ENCODE measurements around the gene TPST1.

DNA sequence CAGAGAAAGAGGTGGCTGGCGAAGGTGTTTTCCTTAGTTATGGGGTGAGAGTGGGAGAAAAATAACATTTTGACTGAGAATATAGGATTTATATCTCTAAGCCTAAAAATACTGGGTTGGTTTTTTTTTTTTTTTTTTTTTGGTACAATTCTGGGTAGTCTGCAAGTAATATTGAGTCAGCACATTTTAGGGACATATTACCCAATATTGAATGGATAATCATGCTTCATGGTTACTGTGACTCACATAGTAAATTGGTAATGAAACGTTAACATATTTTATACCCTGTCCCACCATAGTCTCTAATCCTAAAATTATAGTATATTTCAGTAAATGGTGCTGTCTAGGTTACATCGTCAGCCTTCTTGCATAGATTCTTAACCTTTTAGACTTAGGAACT lies 91.4 kb downstream of the TPST1 start:
- TF ChIP-seq, protein P1, sequence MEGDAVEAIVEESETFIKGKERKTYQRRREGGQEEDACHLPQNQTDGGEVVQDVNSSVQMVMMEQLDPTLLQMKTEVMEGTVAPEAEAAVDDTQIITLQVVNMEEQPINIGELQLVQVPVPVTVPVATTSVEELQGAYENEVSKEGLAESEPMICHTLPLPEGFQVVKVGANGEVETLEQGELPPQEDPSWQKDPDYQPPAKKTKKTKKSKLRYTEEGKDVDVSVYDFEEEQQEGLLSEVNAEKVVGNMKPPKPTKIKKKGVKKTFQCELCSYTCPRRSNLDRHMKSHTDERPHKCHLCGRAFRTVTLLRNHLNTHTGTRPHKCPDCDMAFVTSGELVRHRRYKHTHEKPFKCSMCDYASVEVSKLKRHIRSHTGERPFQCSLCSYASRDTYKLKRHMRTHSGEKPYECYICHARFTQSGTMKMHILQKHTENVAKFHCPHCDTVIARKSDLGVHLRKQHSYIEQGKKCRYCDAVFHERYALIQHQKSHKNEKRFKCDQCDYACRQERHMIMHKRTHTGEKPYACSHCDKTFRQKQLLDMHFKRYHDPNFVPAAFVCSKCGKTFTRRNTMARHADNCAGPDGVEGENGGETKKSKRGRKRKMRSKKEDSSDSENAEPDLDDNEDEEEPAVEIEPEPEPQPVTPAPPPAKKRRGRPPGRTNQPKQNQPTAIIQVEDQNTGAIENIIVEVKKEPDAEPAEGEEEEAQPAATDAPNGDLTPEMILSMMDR (IDR thresholded peaks at IDR 0.05; ENCODE audit: borderline replicate concordance, extremely low read depth, low read length, poor library complexity, severe bottlenecking) = no peak
- TF ChIP-seq EZH2 (IDR thresholded peaks at IDR 0.05; ENCODE audit: borderline replicate concordance, low read depth, low read length, severe bottlenecking) = no peak
